Thoracic aorta (tissue), 2 donors: ENCODE results near the gene ADNP2. TPM values are rescaled to one million over a fixed set of nuclear protein-coding genes. Genes with fewer than 3 reads are reported as not detected.

Experiments used
- ATAC-seq: fragments of 150-250 bp; one replicate; pipeline ENCODE4 v1.8.0; 2017; ENCODE audit warnings: low read depth; ENCODE audit not compliant: insufficient number of reproducible peaks, low FRiP score
- DNase-seq: peaks from one replicate; pipeline ENCODE4 v3.0.0-alpha.2; 2020; ENCODE audit warnings: low spot score
- H3K27ac ChIP-seq, 2 donors: fragments of 200-600 bp; sonication (generic); 1 replicate in 1 of 2; 2 replicates in 1 of 2; pipeline ENCODE4 v1.5.1; 2016; ENCODE audit warnings: mild to moderate bottlenecking in 2 of 2, moderate library complexity in 2 of 2
- H3K27me3 ChIP-seq: fragments of 200-600 bp; sonication (generic); replicated peaks from 2 replicates; pipeline ENCODE4 v1.6.0; 2016; ENCODE audit warnings: mild to moderate bottlenecking; ENCODE audit not compliant: insufficient read depth
- H3K36me3 ChIP-seq: fragments of 200-600 bp; sonication (generic); one replicate; pipeline ENCODE4 v1.5.1; 2016
- H3K4me1 ChIP-seq, 2 donors: fragments of 200-600 bp; sonication (generic); 1 replicate in 1 of 2; 2 replicates in 1 of 2; pipeline versions ENCODE4 v1.5.1 to v1.6.0; 2016; ENCODE audit warnings: low read depth in 2 of 2, mild to moderate bottlenecking in 1 of 2; ENCODE audit not compliant: control insufficient read depth in 1 of 2
- H3K4me3 ChIP-seq: fragments of 200-600 bp; sonication (generic); 2 replicates; pipeline ENCODE4 v1.5.1; 2016; ENCODE audit warnings: mild to moderate bottlenecking
- H3K9me3 ChIP-seq: fragments of 200-600 bp; sonication (generic); 2 replicates; pipeline ENCODE4 v1.5.1; 2016
- CTCF ChIP-seq: fragments of 200-600 bp; sonication (generic); IDR thresholded peaks from one replicate; pipeline ENCODE4 v1.5.1; 2019; ENCODE audit warnings: antibody characterized with exemption
- total RNA-seq, 2 donors: library from RNA; depleted of rRNA; stranded (reverse); fragments of >200 nt; gene quantifications; one replicate each; pipeline versions ENCODE4 v1.1.0 to v1.2.3, GENCODE V29; 2016

ADNP2 gene
- total RNA-seq, 2 donors from 2014 or later = 15.6 to 21.6 TPM

- DNase-seq (no peak), ATAC-seq (no peak)
- Histone ChIP-seq H3K36me3 (no peaks in the 10 kb centered on the region), H3K27ac (no peak overlapping the region), H3K9me3 (no peaks in the 10 kb centered on the region), H3K27me3 (no peaks in the 10 kb centered on the region), H3K4me3 (no peak overlapping the region), H3K4me1 (peaks cover 15 to 31% of the 10 kb centered on the region in 2 donors)
- no peak for TF ChIP-seq CTCF
Observed at GRCh38 chr18:80112624-80113248, 3.7 kb downstream of the ADNP2 start.

- no peak for TF ChIP-seq CTCF
- Histone ChIP-seq H3K27me3 (no peaks in the 10 kb centered on the region), H3K4me3 (no peak overlapping the region), H3K9me3 (no peaks in the 10 kb centered on the region), H3K27ac (no peak overlapping the region), H3K36me3 (peaks cover 8% of the 10 kb centered on the region), H3K4me1 (peaks cover 15 to 31% of the 10 kb centered on the region in 2 donors)
- ATAC-seq (no peak), DNase-seq (no peak)
Observed at GRCh38 chr18:80115035-80115434, 6.0 kb downstream of the ADNP2 start.

- ATAC-seq (no peak), DNase-seq (no peak)
- Histone ChIP-seq H3K4me1 (no peaks in the 10 kb centered on the region), H3K4me3 (no peak overlapping the region), H3K9me3 (no peaks in the 10 kb centered on the region), H3K27ac (no peak overlapping the region), H3K36me3 (peaks cover 8% of the 10 kb centered on the region), H3K27me3 (no peaks in the 10 kb centered on the region)
- no peak for TF ChIP-seq CTCF
Observed at GRCh38 chr18:80119111-80119510, 10.0 kb downstream of the ADNP2 start.

- no peaks in the 10 kb centered on the region for H3K4me1 ChIP-seq
- H3K27ac ChIP-seq = no peak overlapping the region
- no peak for ATAC-seq
- no peaks in the 10 kb centered on the region for H3K27me3 ChIP-seq
- no peaks in the 10 kb centered on the region for H3K9me3 ChIP-seq
- no peak for TF ChIP-seq CTCF
- peaks cover 8% of the 10 kb centered on the region for H3K36me3 ChIP-seq
- no peak for DNase-seq
- H3K4me3 ChIP-seq = no peak overlapping the region
Observed at GRCh38 chr18:80120932-80121331, 11.9 kb downstream of the ADNP2 start.

GRCh38 chr18:80124131-80124530, 15.1 kb downstream of the ADNP2 start:
- Histone ChIP-seq H3K36me3 (peaks cover 5% of the 10 kb centered on the region), H3K4me3 (no peak overlapping the region), H3K9me3 (no peaks in the 10 kb centered on the region), H3K4me1 (no peaks in the 10 kb centered on the region), H3K27me3 (no peaks in the 10 kb centered on the region), H3K27ac (no peak overlapping the region)
- ATAC-seq (no peak), DNase-seq (no peak)
- no peak for TF ChIP-seq CTCF
